ENCODE data around the gene POLD1. TPM values are rescaled to one million over a fixed set of nuclear protein-coding genes. Genes with fewer than 3 reads are reported as not detected.

The POLD1 gene
- total RNA-seq, 2 experiments from 2014 or later = 156 to 167 TPM

DNA sequence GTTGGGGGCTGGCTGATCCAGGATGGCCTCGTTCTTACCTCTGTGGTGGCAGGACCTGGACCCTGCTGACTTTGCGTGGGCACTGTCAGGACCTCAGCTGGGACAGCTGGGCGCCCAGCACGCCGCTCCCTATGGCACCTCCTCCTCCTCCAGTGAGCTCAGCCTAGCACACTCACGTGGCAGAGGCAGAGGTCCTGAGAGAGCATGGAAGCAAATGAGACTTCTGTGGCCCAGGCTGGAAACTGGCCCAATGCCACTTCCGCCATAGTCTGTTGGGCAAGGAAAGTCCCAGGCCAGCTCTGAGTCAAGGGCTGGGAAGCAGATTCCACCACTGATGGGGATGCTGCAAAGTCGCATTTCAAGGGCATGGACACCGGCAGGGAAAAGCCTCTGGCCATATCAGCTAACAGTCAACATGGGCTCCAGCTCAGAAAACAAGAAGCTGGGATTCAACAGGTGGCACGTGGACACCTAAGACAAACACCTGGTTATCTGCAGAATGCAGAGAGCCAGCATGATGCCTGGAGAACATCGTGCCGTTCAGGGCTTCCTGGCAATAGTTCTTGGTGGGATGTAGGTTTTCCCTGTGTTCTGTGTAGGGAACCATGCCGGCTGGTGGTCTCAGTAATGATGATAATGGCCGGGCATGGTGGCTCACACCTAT is 65.2 kb downstream of the POLD1 start:
- Mint-ChIP-seq H3K27ac (no peak overlapping the region), H3K4me1 (no peaks in the 10 kb centered on the region), H3K9me3 (no peaks in the 10 kb centered on the region), H3K36me3 (ENCODE audit: low read depth) (no peaks in the 10 kb centered on the region), H3K4me3 (no peak overlapping the region), H3K27me3 (no peaks in the 10 kb centered on the region)
- POLR2A ChIA-PET = no interaction called here
- CTCF ChIA-PET = interaction anchor here (1.3 kb wide), 1 partner anchor 12 kb away, joined by 3 read pairs; no protein-coding TSS in a partner anchor
- DNase-seq = no peak

DNA sequence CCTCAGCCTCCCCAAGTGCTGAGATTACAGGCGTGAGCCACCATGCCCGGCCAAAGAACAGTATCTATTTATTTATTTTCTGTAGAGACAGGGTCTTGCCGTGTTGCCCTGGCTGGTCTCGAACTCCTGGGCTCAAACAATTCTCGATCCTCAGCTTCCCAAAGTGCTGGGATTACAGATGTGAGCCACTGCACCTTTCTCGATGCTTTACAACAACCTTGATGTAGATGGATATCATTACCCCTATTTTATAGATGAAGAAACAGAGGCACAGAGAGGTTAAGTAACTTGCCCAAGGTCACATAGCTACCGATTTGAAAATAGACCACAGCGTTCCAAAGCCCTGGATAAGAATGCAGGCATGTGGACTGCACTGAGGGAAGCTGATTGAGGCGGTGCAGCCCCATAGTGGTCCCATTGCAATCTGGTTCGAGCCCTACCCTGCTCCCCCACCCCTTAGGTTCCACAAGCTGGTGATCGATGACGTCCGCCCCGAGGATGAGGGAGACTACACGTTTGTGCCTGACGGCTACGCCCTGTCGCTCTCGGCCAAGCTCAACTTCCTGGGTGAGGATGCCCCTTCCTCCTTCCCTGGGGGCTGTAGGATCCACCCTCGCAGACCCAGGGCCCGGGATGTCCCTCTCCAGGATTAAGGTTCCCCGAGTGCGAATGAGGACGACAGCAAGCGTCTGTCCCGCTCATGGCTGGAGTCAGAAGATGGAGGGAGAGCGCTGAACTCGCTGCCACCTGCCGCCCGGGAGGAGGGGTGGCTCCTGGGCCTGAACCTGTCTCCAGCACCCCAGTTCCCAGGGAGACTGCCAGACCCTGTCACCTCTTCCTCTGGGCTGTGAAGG is 66.4 kb downstream of the POLD1 start:
- no peaks in the 10 kb centered on the region for H3K9me3 Mint-ChIP-seq
- CTCF ChIA-PET = interaction anchor here (1.3 kb wide), 1 partner anchor 13 kb away, joined by 3 read pairs; no protein-coding TSS in a partner anchor
- H3K27ac Mint-ChIP-seq = no peak overlapping the region
- H3K4me1 Mint-ChIP-seq = no peaks in the 10 kb centered on the region
- POLR2A ChIA-PET = no interaction called here
- no peak overlapping the region for H3K4me3 Mint-ChIP-seq
- H3K27me3 Mint-ChIP-seq = no peaks in the 10 kb centered on the region
- no peaks in the 10 kb centered on the region for H3K36me3 Mint-ChIP-seq (ENCODE audit: low read depth)
- no peak for DNase-seq

DNA sequence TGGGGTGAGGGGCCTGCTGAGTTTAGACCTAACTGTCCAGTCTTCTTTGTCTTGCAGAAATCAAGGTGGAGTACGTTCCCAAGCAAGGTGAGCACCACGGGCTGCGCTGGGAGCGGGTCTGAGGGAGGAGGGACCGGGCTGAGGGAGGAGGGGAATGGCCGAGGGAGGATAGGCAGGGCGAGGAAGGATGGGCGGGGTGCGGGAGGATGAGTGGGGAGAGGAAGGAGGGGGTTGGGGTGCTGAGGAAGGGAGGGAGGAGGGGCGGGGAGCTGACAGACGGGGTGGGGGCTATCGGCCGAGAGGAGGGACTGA is 67.0 kb downstream of the POLD1 start:
- Mint-ChIP-seq H3K27ac (no peak overlapping the region), H3K4me3 (no peak overlapping the region), H3K27me3 (no peaks in the 10 kb centered on the region), H3K4me1 (no peaks in the 10 kb centered on the region), H3K36me3 (ENCODE audit: low read depth) (no peaks in the 10 kb centered on the region), H3K9me3 (no peaks in the 10 kb centered on the region)
- DNase-seq = no peak
- ChIA-PET POLR2A (no interaction called here), CTCF (no interaction called here)

DNA sequence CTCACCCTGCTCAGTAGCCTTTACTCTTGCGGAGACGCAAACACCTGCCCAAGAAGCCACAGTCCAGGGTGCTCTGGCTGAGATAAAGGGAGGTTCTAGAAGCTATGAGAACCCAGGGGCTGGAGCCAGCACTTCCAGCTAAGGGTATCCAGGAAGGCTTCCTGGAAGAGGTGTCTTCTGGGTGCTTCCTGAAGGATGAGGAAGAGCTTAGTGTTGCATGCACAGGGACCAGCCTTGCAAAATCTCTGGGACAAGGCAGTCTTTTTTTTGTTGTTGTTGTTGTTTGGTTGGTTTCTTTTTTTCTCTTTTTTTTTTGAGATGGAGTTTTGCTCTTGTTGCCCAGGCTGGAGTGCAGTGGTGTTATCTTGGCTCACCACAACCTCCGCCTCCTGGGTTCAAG is 69.1 kb downstream of the POLD1 start:
- ChIA-PET POLR2A (no interaction called here), CTCF (interaction anchor here (0.6 to 0.7 kb wide), 2 partner anchors 38 to 84 kb away, joined by 3 read pairs; no protein-coding TSS in a partner anchor)
- no peak for DNase-seq
- Mint-ChIP-seq H3K4me3 (no peak overlapping the region), H3K36me3 (ENCODE audit: low read depth) (no peaks in the 10 kb centered on the region), H3K27me3 (peaks cover 5% of the 10 kb centered on the region), H3K4me1 (no peaks in the 10 kb centered on the region), H3K27ac (no peak overlapping the region), H3K9me3 (no peaks in the 10 kb centered on the region)

DNA sequence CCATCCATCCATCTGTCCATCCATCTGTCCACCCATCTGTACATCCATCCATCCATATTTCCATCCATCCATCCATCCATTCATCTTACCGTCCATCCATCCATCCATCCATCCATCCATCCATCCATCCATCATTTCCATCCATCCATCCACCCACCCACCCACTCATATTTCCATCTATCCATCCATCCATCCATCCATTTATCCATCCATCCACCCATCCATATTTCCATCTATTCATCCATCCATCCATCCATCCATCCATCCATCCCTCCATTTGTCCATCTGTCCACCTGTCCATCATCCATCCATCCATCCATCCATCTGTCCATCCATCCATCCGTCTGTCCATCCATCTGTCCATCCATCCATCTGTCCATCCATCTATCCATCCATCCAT is 71.8 kb downstream of the POLD1 start:
- H3K4me1 Mint-ChIP-seq = peaks cover 10% of the 10 kb centered on the region
- ChIA-PET POLR2A (no interaction called here), CTCF (interaction anchor here (0.7 kb wide), 1 partner anchor 69 kb away, joined by 3 read pairs; no protein-coding TSS in a partner anchor)
- H3K4me3 Mint-ChIP-seq = no peak overlapping the region
- H3K36me3 Mint-ChIP-seq (ENCODE audit: low read depth) = no peaks in the 10 kb centered on the region
- no peak for DNase-seq
- H3K27ac Mint-ChIP-seq = no peak overlapping the region
- peaks cover 9% of the 10 kb centered on the region for H3K27me3 Mint-ChIP-seq
- no peaks in the 10 kb centered on the region for H3K9me3 Mint-ChIP-seq

DNA sequence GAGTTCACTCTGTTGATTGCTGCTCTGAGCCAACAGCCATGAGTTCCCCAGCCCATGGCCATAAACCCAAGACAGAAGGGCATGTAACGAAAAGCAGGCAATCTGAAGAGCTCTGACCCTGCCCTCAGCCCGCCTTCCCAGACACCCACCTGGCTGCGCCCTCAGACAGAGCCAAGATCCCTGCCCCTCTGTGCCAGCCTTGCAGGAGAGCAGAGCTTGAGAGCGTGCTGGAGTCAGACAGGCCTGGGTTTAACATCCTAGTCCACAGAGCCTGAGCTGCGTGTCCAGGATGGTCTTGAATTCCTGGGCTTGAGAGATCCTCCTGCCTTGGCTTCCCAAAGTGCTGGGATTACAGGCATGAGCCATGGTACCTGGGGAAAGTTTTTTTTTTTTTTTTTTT is 73.2 kb downstream of the POLD1 start:
- ChIA-PET POLR2A (no interaction called here), CTCF (interaction anchor here (0.6 to 1.5 kb wide), 2 partner anchors 82 to 258 kb away, joined by 3 to 4 read pairs; partner anchors contain the start of gene NR1H2)
- no peak overlapping the region for H3K4me3 Mint-ChIP-seq
- peaks cover 9% of the 10 kb centered on the region for H3K27me3 Mint-ChIP-seq
- no peak for DNase-seq
- H3K36me3 Mint-ChIP-seq (ENCODE audit: low read depth) = no peaks in the 10 kb centered on the region
- H3K4me1 Mint-ChIP-seq = peaks cover 15% of the 10 kb centered on the region
- H3K9me3 Mint-ChIP-seq = no peaks in the 10 kb centered on the region
- no peak overlapping the region for H3K27ac Mint-ChIP-seq

DNA sequence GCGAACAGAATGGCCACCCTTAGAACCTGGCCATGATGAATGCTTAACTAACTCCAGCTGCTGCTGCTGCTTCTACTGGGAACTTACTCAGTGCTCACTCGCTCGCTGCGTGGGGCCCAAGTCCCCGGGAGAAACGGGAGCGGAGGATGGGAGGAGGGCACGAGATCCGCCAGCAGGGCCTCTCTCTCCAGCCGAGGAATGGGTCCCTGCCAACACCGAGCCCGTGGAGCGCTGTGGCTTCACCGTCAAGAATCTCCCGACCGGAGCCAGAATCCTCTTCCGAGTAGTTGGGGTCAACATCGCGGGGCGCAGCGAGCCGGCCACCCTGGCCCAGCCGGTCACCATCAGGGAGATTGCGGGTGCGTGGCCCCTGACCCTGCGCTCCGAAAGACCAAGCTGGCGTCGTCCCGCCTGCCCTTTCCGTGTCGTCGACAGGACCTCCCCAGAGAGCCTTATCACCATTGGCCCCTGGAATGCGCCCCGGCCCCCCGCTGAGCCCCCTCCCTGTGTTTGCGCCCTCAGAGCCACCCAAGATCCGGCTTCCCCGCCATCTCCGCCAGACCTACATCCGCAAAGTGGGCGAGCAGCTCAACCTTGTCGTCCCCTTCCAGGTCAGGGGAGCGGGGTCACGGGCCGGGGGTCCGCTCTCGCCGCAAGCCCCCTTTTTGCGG is 74.4 kb downstream of the POLD1 start:
- Mint-ChIP-seq H3K9me3 (no peaks in the 10 kb centered on the region), H3K27me3 (peaks cover 9% of the 10 kb centered on the region), H3K27ac (no peak overlapping the region), H3K36me3 (ENCODE audit: low read depth) (no peaks in the 10 kb centered on the region), H3K4me1 (peaks cover 15% of the 10 kb centered on the region), H3K4me3 (no peak overlapping the region)
- ChIA-PET CTCF (interaction anchor here (1.5 kb wide), 1 partner anchor 83 kb away, joined by 4 read pairs; the partner anchor contains the start of gene NR1H2), POLR2A (no interaction called here)
- DNase-seq = no peak

DNA sequence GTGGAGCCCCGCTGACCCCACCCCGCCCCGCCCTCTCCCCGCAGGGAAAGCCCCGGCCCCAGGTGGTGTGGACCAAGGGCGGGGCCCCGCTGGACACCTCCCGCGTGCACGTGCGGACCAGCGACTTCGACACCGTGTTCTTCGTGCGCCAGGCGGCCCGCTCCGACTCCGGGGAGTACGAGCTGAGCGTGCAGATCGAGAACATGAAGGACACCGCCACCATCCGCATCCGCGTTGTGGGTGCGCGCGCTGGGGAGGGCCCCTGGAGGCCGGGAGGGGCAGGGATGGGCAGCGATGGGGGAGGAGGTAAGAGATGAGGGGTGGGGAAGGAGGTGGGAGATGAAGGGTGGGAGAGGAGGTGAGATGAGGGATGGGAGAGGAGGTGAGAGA is 74.9 kb downstream of the POLD1 start:
- ChIA-PET CTCF (no interaction called here), POLR2A (no interaction called here)
- Mint-ChIP-seq H3K27me3 (peaks cover 9% of the 10 kb centered on the region), H3K9me3 (no peaks in the 10 kb centered on the region), H3K4me1 (peaks cover 15% of the 10 kb centered on the region), H3K4me3 (no peak overlapping the region), H3K36me3 (ENCODE audit: low read depth) (no peaks in the 10 kb centered on the region), H3K27ac (no peak overlapping the region)
- no peak for DNase-seq

DNA sequence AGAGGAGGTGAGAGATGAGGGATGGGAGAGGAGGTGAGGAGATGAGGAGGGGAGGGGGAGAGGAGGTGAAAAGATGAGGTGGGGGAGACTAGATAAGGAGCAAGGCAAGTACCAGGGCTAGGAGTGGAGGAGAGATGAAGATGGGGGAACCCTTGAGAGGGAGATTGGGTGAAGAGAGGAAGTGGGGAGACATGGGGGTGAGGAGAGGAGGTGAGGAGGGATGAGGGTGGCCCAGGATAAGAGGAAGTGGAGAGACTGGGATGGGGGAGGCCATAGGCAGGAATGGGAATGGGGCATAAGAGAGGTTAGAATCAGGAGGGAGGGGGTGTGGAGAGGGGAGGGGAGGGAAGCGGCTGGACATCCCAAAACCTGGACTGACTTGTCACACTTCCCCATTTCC is 75.5 kb downstream of the POLD1 start:
- DNase-seq = no peak
- Mint-ChIP-seq H3K9me3 (no peaks in the 10 kb centered on the region), H3K36me3 (ENCODE audit: low read depth) (no peaks in the 10 kb centered on the region), H3K27ac (no peak overlapping the region), H3K27me3 (peaks cover 9% of the 10 kb centered on the region), H3K4me3 (no peak overlapping the region), H3K4me1 (peaks cover 15% of the 10 kb centered on the region)
- ChIA-PET POLR2A (no interaction called here), CTCF (interaction anchor here (0.9 to 2.3 kb wide), 4 partner anchors 18 to 108 kb away, joined by 3 to 17 read pairs (median 4); no protein-coding TSS in a partner anchor)

DNA sequence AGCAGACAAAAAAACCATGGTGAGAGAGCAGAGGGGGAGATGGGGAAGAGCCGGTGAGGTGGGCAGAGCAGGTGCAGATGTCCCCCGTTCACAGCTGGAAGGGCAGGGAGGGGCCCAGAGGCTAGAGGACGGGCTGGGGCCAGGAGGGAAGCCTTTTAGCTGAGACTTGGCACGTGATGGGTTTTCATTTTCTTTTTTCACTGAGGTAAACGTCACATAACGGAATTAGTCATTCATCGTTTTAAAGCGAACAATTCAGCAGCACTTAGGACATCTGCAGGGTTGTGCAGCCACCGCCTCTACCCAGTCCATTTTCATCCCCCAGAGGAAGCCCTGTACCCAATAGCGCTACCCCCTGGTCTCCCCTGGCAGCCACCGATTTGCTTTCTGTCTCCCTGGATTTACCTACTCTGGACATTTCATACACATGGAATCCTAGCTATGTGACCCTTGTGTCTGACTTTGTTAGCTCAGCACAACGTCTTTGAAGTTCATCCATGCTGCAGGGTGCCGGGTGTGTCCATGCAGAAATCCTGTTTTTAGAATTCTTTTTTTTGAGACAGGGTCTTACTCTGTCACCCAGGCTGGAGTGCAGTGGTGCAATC is 76.1 kb downstream of the POLD1 start:
- no peak overlapping the region for H3K4me3 Mint-ChIP-seq
- no peak overlapping the region for H3K27ac Mint-ChIP-seq
- no peaks in the 10 kb centered on the region for H3K9me3 Mint-ChIP-seq
- POLR2A ChIA-PET = no interaction called here
- CTCF ChIA-PET = interaction anchor here (0.9 to 2.3 kb wide), 7 partner anchors 9 to 108 kb away, joined by 3 to 17 read pairs (median 5); no protein-coding TSS in a partner anchor
- no peak for DNase-seq
- no peaks in the 10 kb centered on the region for H3K36me3 Mint-ChIP-seq (ENCODE audit: low read depth)
- peaks cover 15% of the 10 kb centered on the region for H3K4me1 Mint-ChIP-seq
- peaks cover 9% of the 10 kb centered on the region for H3K27me3 Mint-ChIP-seq

DNA sequence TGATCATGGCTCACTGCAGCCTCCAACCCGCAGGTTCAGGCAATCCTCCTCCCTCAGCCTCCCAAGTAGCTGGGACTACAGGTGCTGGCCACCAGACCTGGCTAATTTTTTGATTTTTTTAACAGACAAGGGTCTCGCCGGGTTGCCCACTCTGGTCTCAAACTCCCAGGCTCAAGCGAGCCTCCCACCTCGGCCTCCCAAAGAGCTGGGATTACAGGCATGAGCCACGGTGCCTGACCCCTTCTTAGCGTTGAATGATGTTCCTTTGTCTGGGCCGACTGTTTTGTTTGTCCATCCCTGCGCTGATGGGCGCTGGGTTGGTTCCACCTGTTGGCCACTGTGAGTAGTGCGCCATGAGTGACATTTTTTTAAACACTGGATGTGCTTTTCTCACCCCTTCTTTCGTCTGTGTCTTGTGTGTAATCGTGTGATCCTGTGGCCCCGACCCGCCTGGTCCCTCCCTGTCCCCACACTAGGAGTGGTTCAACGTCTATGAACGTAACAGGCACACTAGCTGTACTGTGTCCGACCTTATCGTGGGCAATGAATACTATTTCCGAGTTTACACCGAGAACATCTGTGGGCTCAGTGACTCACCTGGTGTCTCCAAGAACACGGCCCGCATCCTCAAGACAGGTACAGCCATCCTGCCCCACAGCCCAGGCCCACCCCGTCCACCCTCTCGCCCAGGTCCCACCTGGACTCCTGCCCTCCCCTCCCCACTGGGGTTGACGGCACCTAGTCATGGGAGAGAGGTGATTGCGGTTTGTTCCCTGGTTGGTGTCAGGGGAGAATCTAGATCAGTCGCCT is 77.1 kb downstream of the POLD1 start:
- peaks cover 15% of the 10 kb centered on the region for H3K4me1 Mint-ChIP-seq
- POLR2A ChIA-PET = no interaction called here
- CTCF ChIA-PET = interaction anchor here (0.7 to 2.3 kb wide), 9 partner anchors 8 to 104 kb away, joined by 3 to 17 read pairs (median 5); no protein-coding TSS in a partner anchor
- H3K9me3 Mint-ChIP-seq = no peaks in the 10 kb centered on the region
- DNase-seq = peak; percentile 69
- peaks cover 9% of the 10 kb centered on the region for H3K27me3 Mint-ChIP-seq
- H3K27ac Mint-ChIP-seq = no peak overlapping the region
- no peaks in the 10 kb centered on the region for H3K36me3 Mint-ChIP-seq (ENCODE audit: low read depth)
- no peak overlapping the region for H3K4me3 Mint-ChIP-seq

DNA sequence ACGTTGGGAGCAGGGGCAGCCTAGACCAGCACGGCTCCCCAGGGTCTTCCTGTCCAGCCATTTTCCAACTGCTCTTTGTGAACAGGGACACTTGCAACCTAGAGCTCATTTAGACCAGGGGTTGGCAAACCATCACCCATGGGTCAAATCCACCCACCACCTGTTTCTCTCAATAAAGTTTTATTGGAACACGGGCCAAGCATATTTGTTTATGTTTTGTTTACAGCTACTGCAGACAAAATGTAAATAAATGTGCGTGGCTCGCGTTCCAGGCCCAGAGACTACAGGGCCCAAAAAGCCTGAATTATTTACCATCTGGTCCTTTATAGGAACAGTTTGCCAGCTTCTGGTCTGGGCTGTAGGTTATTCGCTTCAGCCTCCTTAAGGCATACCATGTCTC is 78.8 kb downstream of the POLD1 start:
- H3K9me3 Mint-ChIP-seq = no peaks in the 10 kb centered on the region
- CTCF ChIA-PET = interaction anchor here (1.4 to 1.7 kb wide), 2 partner anchors 16 to 105 kb away, joined by 5 to 6 read pairs; no protein-coding TSS in a partner anchor
- POLR2A ChIA-PET = no interaction called here
- H3K4me1 Mint-ChIP-seq = peaks cover 15% of the 10 kb centered on the region
- peaks cover 4% of the 10 kb centered on the region for H3K27me3 Mint-ChIP-seq
- no peak overlapping the region for H3K27ac Mint-ChIP-seq
- DNase-seq = no peak
- no peak overlapping the region for H3K4me3 Mint-ChIP-seq
- H3K36me3 Mint-ChIP-seq (ENCODE audit: low read depth) = no peaks in the 10 kb centered on the region

Data from activated CD4-positive, alpha-beta T cell treated with anti-CD3 and anti-CD28 coated beads, Interleukin-2, amount 10 ng/mL, durations not matched to agents 7 days and 5 days (primary cell).